ENCODE data around the gene DPYD. TPM values are rescaled to one million over a fixed set of nuclear protein-coding genes. Genes with fewer than 3 reads are reported as not detected.

Gene DPYD
- total and polyA plus RNA-seq, 4 donors: 16.2 to 51.3 (median 29.1) TPM

- DNase-seq (no peak), ATAC-seq (ENCODE audit: low FRiP score) (no peak)
- H3K4me3 ChIP-seq (ENCODE audit: low read length in 2 of 2): no peak overlapping the region
- intact Hi-C loops (cut with DNase I): no loop called here
- no peaks in the 10 kb centered on the region for H3K36me3 ChIP-seq (ENCODE audit: control insufficient read depth in 1 of 2, insufficient read depth in 2 of 2, low read length in 1 of 2)
- no peaks in the 10 kb centered on the region for H3K27me3 ChIP-seq (ENCODE audit: control insufficient read depth in 1 of 2, insufficient read depth in 2 of 2, low read length in 1 of 2)
- H3K4me1 ChIP-seq (ENCODE audit: control insufficient read depth in 1 of 2, insufficient read depth in 2 of 2, low read length in 2 of 2): no peaks in the 10 kb centered on the region
- 84 to 92% methylated on average over 1 of the region's 1 CpG for WGBS, 2 donors
- H3K27ac ChIP-seq (ENCODE audit: low read depth in 1 of 2, low read length in 2 of 2): no peak overlapping the region
- no peaks in the 10 kb centered on the region for H3K9me3 ChIP-seq (ENCODE audit: control insufficient read depth, low read length)
These were observed 723.9 kb downstream of the DPYD start for GRCh38 chr1:97196825-97197516.

DNA sequence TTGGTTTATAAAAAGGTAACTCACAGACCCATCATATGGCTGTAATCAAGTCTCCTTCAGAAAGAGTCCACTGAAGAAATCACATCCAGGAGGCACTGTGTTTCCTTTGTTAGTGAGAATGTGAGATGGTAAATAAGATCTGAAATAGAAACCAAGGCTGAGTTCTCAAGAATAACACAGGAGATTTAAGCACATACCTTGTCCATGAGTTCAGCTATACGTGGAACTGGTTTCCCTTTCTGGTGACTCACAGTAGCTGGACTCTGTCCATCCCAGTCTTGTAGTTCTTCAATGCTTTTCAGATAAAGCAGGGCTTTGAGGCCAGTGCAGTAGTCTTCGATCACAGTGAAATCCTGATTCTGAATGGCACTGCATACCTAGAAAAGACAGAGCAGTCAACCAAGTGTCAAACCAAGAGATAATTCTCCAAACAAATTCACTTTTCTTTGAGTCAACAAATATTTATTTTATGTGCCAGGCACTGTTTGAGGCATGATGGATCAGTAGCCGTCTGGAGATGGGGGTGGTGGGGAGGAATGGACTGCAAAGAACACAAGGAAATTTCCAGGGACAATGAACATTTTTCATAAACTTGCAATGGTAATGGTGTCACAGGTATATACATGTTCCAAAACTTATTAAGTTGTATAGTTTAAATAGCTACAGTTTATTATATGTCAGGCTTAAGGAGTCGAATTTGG is 727.8 kb downstream of the DPYD start:
- intact Hi-C loops (cut with DNase I): no loop called here
- Histone ChIP-seq H3K36me3 (ENCODE audit: control insufficient read depth in 1 of 2, insufficient read depth in 2 of 2, low read length in 1 of 2) (no peaks in the 10 kb centered on the region), H3K4me1 (ENCODE audit: control insufficient read depth in 1 of 2, insufficient read depth in 2 of 2, low read length in 2 of 2) (peaks cover 0 to 2% of the 10 kb centered on the region in 2 donors), H3K27me3 (ENCODE audit: control insufficient read depth in 1 of 2, insufficient read depth in 2 of 2, low read length in 1 of 2) (no peaks in the 10 kb centered on the region), H3K4me3 (ENCODE audit: low read length in 2 of 2) (no peak overlapping the region), H3K9me3 (ENCODE audit: control insufficient read depth, low read length) (no peaks in the 10 kb centered on the region), H3K27ac (ENCODE audit: low read depth in 1 of 2, low read length in 2 of 2) (no peak overlapping the region)
- no peak for DNase-seq
- ATAC-seq (ENCODE audit: low FRiP score): no peak
- 48 to 55% methylated on average over 4 of the region's 4 CpGs for WGBS, 2 donors

- ATAC-seq (ENCODE audit: low FRiP score): no peak
- DNase-seq: no peak
- H3K27ac ChIP-seq (ENCODE audit: low read depth in 1 of 2, low read length in 2 of 2): no peak overlapping the region
- no peaks in the 10 kb centered on the region for H3K27me3 ChIP-seq (ENCODE audit: control insufficient read depth in 1 of 2, insufficient read depth in 2 of 2, low read length in 1 of 2)
- intact Hi-C loops (cut with DNase I): no loop called here
- H3K4me1 ChIP-seq (ENCODE audit: control insufficient read depth in 1 of 2, insufficient read depth in 2 of 2, low read length in 2 of 2): peaks cover 0 to 2% of the 10 kb centered on the region in 2 donors
- H3K9me3 ChIP-seq (ENCODE audit: control insufficient read depth, low read length): no peaks in the 10 kb centered on the region
- no peaks in the 10 kb centered on the region for H3K36me3 ChIP-seq (ENCODE audit: control insufficient read depth in 1 of 2, insufficient read depth in 2 of 2, low read length in 1 of 2)
- H3K4me3 ChIP-seq (ENCODE audit: low read length in 2 of 2): no peak overlapping the region
These were observed 730.5 kb downstream of the DPYD start for GRCh38 chr1:97190326-97190725.

GRCh38 chr1:97186381-97186780 is 734.5 kb downstream of the DPYD start:
- H3K4me3 ChIP-seq (ENCODE audit: low read length in 2 of 2): no peak overlapping the region
- ATAC-seq (ENCODE audit: low FRiP score): no peak
- intact Hi-C loops (cut with DNase I): no loop called here
- H3K4me1 ChIP-seq (ENCODE audit: control insufficient read depth in 1 of 2, insufficient read depth in 2 of 2, low read length in 2 of 2): peaks cover 0 to 2% of the 10 kb centered on the region in 2 donors
- no peak overlapping the region for H3K27ac ChIP-seq (ENCODE audit: low read depth in 1 of 2, low read length in 2 of 2)
- no peak for DNase-seq
- no peaks in the 10 kb centered on the region for H3K36me3 ChIP-seq (ENCODE audit: control insufficient read depth in 1 of 2, insufficient read depth in 2 of 2, low read length in 1 of 2)
- no peaks in the 10 kb centered on the region for H3K27me3 ChIP-seq (ENCODE audit: control insufficient read depth in 1 of 2, insufficient read depth in 2 of 2, low read length in 1 of 2)
- no peaks in the 10 kb centered on the region for H3K9me3 ChIP-seq (ENCODE audit: control insufficient read depth, low read length)
- 82% methylated on average over 6 of the region's 6 CpGs for WGBS, 2 donors

DNA sequence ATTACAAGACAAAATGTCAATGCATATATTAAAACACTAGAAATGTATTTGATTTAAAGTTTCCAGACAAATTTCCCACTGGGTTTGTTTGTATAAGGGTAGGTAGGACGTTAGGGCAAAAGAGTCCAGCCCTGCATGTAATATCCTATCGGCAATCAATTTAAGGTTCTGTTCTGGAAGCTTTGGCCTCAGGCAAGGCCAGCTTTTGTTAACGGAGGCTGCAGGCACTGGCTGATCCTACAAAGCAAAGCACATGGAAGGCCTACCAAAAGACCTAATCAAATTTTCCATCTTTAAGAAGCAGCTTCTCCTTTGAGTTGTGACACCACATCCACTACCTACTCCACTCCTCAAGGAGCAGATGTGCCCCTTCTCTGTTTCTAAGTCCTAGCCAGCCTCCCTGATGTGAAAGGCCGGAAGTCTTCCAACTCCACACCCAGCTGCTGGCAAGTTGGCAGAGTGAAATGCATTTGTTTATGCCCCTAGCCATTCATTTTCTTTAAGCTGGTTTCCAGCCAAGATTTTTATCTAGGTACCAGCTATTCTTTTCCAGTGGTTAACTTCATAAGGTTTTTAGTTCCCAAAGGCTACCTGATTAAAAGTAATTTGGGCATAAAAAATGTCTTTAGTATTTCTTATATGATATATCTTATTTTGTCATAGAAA is 746.7 kb downstream of the DPYD start:
- no peaks in the 10 kb centered on the region for H3K4me1 ChIP-seq (ENCODE audit: control insufficient read depth in 1 of 2, insufficient read depth in 2 of 2, low read length in 2 of 2)
- intact Hi-C loops (cut with DNase I): no loop called here
- 57 to 71% methylated on average over 4 of the region's 4 CpGs for WGBS, 2 donors
- no peak overlapping the region for H3K4me3 ChIP-seq (ENCODE audit: low read length in 2 of 2)
- no peaks in the 10 kb centered on the region for H3K27me3 ChIP-seq (ENCODE audit: control insufficient read depth in 1 of 2, insufficient read depth in 2 of 2, low read length in 1 of 2)
- H3K36me3 ChIP-seq (ENCODE audit: control insufficient read depth in 1 of 2, insufficient read depth in 2 of 2, low read length in 1 of 2): no peaks in the 10 kb centered on the region
- no peaks in the 10 kb centered on the region for H3K9me3 ChIP-seq (ENCODE audit: control insufficient read depth, low read length)
- DNase-seq (no peak), ATAC-seq (ENCODE audit: low FRiP score) (no peak)
- H3K27ac ChIP-seq (ENCODE audit: low read depth in 1 of 2, low read length in 2 of 2): no peak overlapping the region

DNA sequence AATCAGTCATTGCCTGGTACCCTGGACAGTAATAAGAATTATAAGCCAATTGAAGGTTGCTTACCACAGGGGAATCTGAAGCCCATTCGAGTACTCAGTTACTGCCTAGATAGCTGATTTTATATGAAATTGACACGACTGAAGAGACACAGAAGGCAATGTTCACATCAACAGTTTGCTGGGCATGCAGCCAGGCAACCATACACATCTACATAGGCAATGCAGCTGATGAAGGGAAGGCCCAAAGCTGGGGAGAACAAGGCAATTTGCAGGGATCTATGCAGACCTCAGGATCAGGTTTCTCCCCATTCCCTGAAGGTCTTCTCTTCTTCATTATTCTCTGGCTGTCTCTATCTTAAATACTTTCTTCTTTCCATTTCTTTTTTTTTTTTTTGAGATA is 750.5 kb downstream of the DPYD start:
- intact Hi-C loops (cut with DNase I): no loop called here
- Histone ChIP-seq H3K27ac (ENCODE audit: low read depth in 1 of 2, low read length in 2 of 2) (no peak overlapping the region), H3K9me3 (ENCODE audit: control insufficient read depth, low read length) (no peaks in the 10 kb centered on the region), H3K27me3 (ENCODE audit: control insufficient read depth in 1 of 2, insufficient read depth in 2 of 2, low read length in 1 of 2) (no peaks in the 10 kb centered on the region), H3K36me3 (ENCODE audit: control insufficient read depth in 1 of 2, insufficient read depth in 2 of 2, low read length in 1 of 2) (no peaks in the 10 kb centered on the region), H3K4me3 (ENCODE audit: low read length in 2 of 2) (no peak overlapping the region), H3K4me1 (ENCODE audit: control insufficient read depth in 1 of 2, insufficient read depth in 2 of 2, low read length in 2 of 2) (no peaks in the 10 kb centered on the region)
- ATAC-seq (ENCODE audit: low FRiP score) (no peak), DNase-seq (no peak)
- 70 to 77% methylated on average over 2 of the region's 2 CpGs for WGBS, 2 donors

DNA sequence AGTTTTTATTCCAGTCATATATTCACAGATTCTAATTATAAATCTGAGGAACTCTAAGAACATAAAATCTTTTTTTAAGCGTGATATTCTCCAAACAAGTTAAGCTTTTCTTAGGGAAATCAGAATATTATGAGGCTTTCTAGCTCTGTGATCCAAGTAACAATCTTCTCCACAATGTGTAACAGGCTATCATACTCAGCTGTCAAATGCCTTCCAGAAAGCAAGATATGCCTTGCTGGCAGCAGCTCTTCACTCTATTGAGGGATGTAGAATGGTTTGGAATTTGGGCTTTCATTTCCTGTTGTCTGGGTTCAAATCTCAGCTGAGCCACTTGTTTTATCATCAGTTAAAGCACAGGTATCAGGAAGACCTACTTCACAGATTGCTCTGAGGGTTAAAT is 752.8 kb downstream of the DPYD start:
- WGBS, 2 donors: 77 to 87% methylated on average over 1 of the region's 1 CpG
- Histone ChIP-seq H3K4me3 (ENCODE audit: low read length in 2 of 2) (no peak overlapping the region), H3K4me1 (ENCODE audit: control insufficient read depth in 1 of 2, insufficient read depth in 2 of 2, low read length in 2 of 2) (no peaks in the 10 kb centered on the region), H3K27ac (ENCODE audit: low read depth in 1 of 2, low read length in 2 of 2) (no peak overlapping the region), H3K36me3 (ENCODE audit: control insufficient read depth in 1 of 2, insufficient read depth in 2 of 2, low read length in 1 of 2) (no peaks in the 10 kb centered on the region), H3K9me3 (ENCODE audit: control insufficient read depth, low read length) (no peaks in the 10 kb centered on the region), H3K27me3 (ENCODE audit: control insufficient read depth in 1 of 2, insufficient read depth in 2 of 2, low read length in 1 of 2) (no peaks in the 10 kb centered on the region)
- DNase-seq (no peak), ATAC-seq (ENCODE audit: low FRiP score) (no peak)
- intact Hi-C loops (cut with DNase I): no loop called here

GRCh38 chr1:97167246-97167645 is 753.6 kb downstream of the DPYD start:
- WGBS, 2 donors: 74 to 76% methylated on average over 2 of the region's 2 CpGs
- DNase-seq: no peak

DNA sequence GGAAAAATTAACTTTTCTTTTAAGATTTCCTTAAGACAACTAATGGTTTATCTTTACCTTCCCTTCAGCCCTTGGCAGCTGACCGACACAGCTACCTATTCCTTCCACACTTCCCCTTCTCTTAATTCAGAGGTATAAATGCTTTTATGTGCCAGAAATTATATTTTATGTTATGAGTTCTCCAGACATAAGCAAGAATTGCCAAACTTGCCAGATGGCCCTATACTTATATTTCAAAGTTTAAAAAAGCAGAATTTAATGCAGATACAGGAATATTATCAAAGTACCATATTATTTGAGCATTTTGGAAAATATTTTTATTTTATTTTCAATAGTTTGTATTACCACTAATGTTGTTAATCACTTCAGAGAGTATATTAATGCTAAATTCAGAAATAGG is 754.2 kb downstream of the DPYD start:
- DNase-seq: no peak
- WGBS, 2 donors: 53 to 61% methylated on average over 1 of the region's 1 CpG
- no peaks in the 10 kb centered on the region for H3K27me3 ChIP-seq (ENCODE audit: control insufficient read depth in 1 of 2, insufficient read depth in 2 of 2, low read length in 1 of 2)
- H3K4me1 ChIP-seq (ENCODE audit: control insufficient read depth in 1 of 2, insufficient read depth in 2 of 2, low read length in 2 of 2): no peaks in the 10 kb centered on the region
- H3K9me3 ChIP-seq (ENCODE audit: control insufficient read depth, low read length): no peaks in the 10 kb centered on the region
- no peak overlapping the region for H3K27ac ChIP-seq (ENCODE audit: low read depth in 1 of 2, low read length in 2 of 2)
- intact Hi-C loops (cut with DNase I): no loop called here
- ATAC-seq (ENCODE audit: low FRiP score): no peak
- H3K4me3 ChIP-seq (ENCODE audit: low read length in 2 of 2): no peak overlapping the region
- H3K36me3 ChIP-seq (ENCODE audit: control insufficient read depth in 1 of 2, insufficient read depth in 2 of 2, low read length in 1 of 2): no peaks in the 10 kb centered on the region

More at GRCh38 chr1:97167246-97167645, 753.6 kb downstream of the DPYD start:
- Histone ChIP-seq H3K36me3 (ENCODE audit: control insufficient read depth in 1 of 2, insufficient read depth in 2 of 2, low read length in 1 of 2) (no peaks in the 10 kb centered on the region), H3K4me1 (ENCODE audit: control insufficient read depth in 1 of 2, insufficient read depth in 2 of 2, low read length in 2 of 2) (no peaks in the 10 kb centered on the region), H3K27me3 (ENCODE audit: control insufficient read depth in 1 of 2, insufficient read depth in 2 of 2, low read length in 1 of 2) (no peaks in the 10 kb centered on the region), H3K9me3 (ENCODE audit: control insufficient read depth, low read length) (no peaks in the 10 kb centered on the region), H3K27ac (ENCODE audit: low read depth in 1 of 2, low read length in 2 of 2) (no peak overlapping the region), H3K4me3 (ENCODE audit: low read length in 2 of 2) (no peak overlapping the region)
- intact Hi-C loops (cut with DNase I): no loop called here
- ATAC-seq (ENCODE audit: low FRiP score): no peak
